A673 (cell line): ENCODE measurements around the gene XYLT1.

Experiments
- EZH2 ChIP-seq: fragments of 200-600 bp; sonication (generic); IDR thresholded peaks from 2 replicates; pipeline ENCODE4 v1.6.1; 2017; ENCODE audit warnings: borderline replicate concordance, low read depth, mild to moderate bottlenecking, mixed read lengths, antibody characterized with exemption, low read length; ENCODE audit not compliant: poor library complexity, severe bottlenecking
- TF ChIP-seq, protein P1 (sequence below): fragments of 300-800, 200-600 bp; sonication (generic); conservative IDR thresholded peaks from 2 replicates; pipeline ENCODE4 v1.5.1; 2017; ENCODE audit warnings: low read depth, mild to moderate bottlenecking, antibody characterized with exemption, low read length, moderate library complexity, mixed read lengths

DNA sequence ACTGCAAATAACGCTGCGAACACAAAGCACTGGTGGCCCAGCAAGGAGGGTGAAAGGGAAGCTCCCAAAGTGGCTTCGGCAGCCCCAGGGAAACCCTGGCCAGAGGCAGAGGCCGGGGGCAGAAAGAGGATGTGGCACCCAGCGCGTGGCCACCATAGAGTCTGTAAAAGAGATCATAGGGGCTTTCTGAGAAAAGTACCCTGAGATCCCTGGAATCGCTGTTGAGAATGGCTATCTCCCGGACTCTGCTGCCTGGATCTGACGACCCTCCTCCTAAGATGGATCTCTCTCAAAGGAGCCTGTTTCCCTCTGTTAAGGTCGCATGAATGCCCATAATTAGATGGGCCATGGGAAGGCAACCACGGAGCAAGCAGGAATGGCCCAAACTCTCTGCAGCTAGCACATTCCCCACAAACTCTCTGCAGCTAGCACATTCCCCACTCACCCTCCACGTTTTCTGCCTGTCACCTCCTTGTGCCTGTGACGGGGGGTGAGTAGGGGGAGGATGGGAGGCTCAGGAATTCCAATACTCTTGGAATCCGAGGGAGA lies 364.4 kb downstream of the XYLT1 start:
- TF ChIP-seq EZH2 = no peak
- TF ChIP-seq, protein P1, sequence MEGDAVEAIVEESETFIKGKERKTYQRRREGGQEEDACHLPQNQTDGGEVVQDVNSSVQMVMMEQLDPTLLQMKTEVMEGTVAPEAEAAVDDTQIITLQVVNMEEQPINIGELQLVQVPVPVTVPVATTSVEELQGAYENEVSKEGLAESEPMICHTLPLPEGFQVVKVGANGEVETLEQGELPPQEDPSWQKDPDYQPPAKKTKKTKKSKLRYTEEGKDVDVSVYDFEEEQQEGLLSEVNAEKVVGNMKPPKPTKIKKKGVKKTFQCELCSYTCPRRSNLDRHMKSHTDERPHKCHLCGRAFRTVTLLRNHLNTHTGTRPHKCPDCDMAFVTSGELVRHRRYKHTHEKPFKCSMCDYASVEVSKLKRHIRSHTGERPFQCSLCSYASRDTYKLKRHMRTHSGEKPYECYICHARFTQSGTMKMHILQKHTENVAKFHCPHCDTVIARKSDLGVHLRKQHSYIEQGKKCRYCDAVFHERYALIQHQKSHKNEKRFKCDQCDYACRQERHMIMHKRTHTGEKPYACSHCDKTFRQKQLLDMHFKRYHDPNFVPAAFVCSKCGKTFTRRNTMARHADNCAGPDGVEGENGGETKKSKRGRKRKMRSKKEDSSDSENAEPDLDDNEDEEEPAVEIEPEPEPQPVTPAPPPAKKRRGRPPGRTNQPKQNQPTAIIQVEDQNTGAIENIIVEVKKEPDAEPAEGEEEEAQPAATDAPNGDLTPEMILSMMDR = no peak
